Glutamatergic neuron (in vitro differentiated cells): ENCODE measurements around the gene F2RL2. TPM values are rescaled to one million over a fixed set of nuclear protein-coding genes. Genes with fewer than 3 reads are reported as not detected.

ENCODE experiments used
- DNase-seq: peaks from one replicate; pipeline ENCODE4 v3.0.0; 2022
- H3K27ac Mint-ChIP-seq: one replicate; pipeline ENCODE4 v1.8.0; 2020; ENCODE audit warnings: mild to moderate bottlenecking, mixed read lengths, inconsistent platforms; ENCODE audit not compliant: unreplicated experiment
- H3K27me3 Mint-ChIP-seq: one replicate; pipeline ENCODE4 v1.8.0; 2020; ENCODE audit warnings: mild to moderate bottlenecking, moderate library complexity, mixed read lengths, inconsistent platforms; ENCODE audit not compliant: unreplicated experiment
- H3K36me3 Mint-ChIP-seq: one replicate; pipeline ENCODE4 v1.8.0; 2020; ENCODE audit warnings: mild to moderate bottlenecking, mixed read lengths, inconsistent platforms; ENCODE audit not compliant: unreplicated experiment
- H3K4me1 Mint-ChIP-seq: one replicate; pipeline ENCODE4 v1.8.0; 2020; ENCODE audit warnings: mild to moderate bottlenecking, low read depth, mixed read lengths, inconsistent platforms; ENCODE audit not compliant: unreplicated experiment
- H3K4me3 Mint-ChIP-seq: one replicate; pipeline ENCODE4 v1.8.0; 2020; ENCODE audit warnings: mild to moderate bottlenecking, mixed read lengths, inconsistent platforms; ENCODE audit not compliant: unreplicated experiment
- H3K9me3 Mint-ChIP-seq: one replicate; pipeline ENCODE4 v1.8.0; 2020; ENCODE audit warnings: mild to moderate bottlenecking, moderate library complexity, mixed read lengths, inconsistent platforms; ENCODE audit not compliant: unreplicated experiment
- CTCF ChIP-seq: fragments of 200-600 bp; sonication (generic); IDR thresholded peaks from one replicate; pipeline ENCODE4 v1.5.0; 2021; ENCODE audit not compliant: partially characterized antibody, unreplicated experiment
- long read RNA-seq: library from polyadenylated mRNA; unstranded; transcript quantifications from one replicate; pipeline ENCODE4 v2.0.0, GENCODE V29; 2020; ENCODE audit not compliant: unreplicated experiment
- total RNA-seq: library from RNA; stranded (reverse); fragmentation: NEBNext Ultra II Directional; extraction: Animal tissue kit (Norgen Biotek cat#: 25700); gene quantifications from one replicate; pipeline ENCODE4 v1.2.1, GENCODE V29; 2021; ENCODE audit not compliant: unreplicated experiment

Gene F2RL2
- total RNA-seq, result not detected
- long read RNA-seq, result 0 reads

- Mint-ChIP-seq H3K4me1 (peaks cover 2% of the 10 kb centered on the region), H3K9me3 (peaks cover 3% of the 10 kb centered on the region), H3K36me3 (no peaks in the 10 kb centered on the region), H3K27me3 (no peaks in the 10 kb centered on the region), H3K4me3 (no peak within 1 kb of the TSS), H3K27ac (no peak within 1 kb of the TSS)
- DNase-seq, result peak; percentile 20
- no peak for TF ChIP-seq CTCF
These were observed at the start of gene F2RL2 for GRCh38 chr5:76622973-76623596. F2RL2 (minus strand) TSS chr5:76623403; CDS start chr5:76623230, 173 bp downstream.

GRCh38 chr5:76672242-76672641 lies 49.0 kb upstream of the F2RL2 start:
- TF ChIP-seq CTCF, result no peak
- Mint-ChIP-seq H3K4me3 (no peak overlapping the region), H3K4me1 (no peaks in the 10 kb centered on the region), H3K27ac (no peak overlapping the region), H3K27me3 (no peaks in the 10 kb centered on the region), H3K9me3 (no peaks in the 10 kb centered on the region), H3K36me3 (no peaks in the 10 kb centered on the region)
- DNase-seq, result no peak

GRCh38 chr5:76670508-76670907 lies 47.3 kb upstream of the F2RL2 start:
- Mint-ChIP-seq H3K36me3 (no peaks in the 10 kb centered on the region), H3K4me3 (no peak overlapping the region), H3K4me1 (no peaks in the 10 kb centered on the region), H3K27ac (no peak overlapping the region), H3K9me3 (no peaks in the 10 kb centered on the region), H3K27me3 (no peaks in the 10 kb centered on the region)
- TF ChIP-seq CTCF, result no peak
- DNase-seq, result no peak

- Mint-ChIP-seq H3K27me3 (no peaks in the 10 kb centered on the region), H3K4me1 (no peaks in the 10 kb centered on the region), H3K9me3 (no peaks in the 10 kb centered on the region), H3K4me3 (no peak overlapping the region), H3K27ac (no peak overlapping the region), H3K36me3 (no peaks in the 10 kb centered on the region)
- no peak for DNase-seq
- no peak for TF ChIP-seq CTCF
These were observed 46.0 kb upstream of the F2RL2 start for GRCh38 chr5:76669245-76669644.

GRCh38 chr5:76667495-76667894 lies 44.3 kb upstream of the F2RL2 start:
- Mint-ChIP-seq H3K4me3 (no peak overlapping the region), H3K36me3 (no peaks in the 10 kb centered on the region), H3K9me3 (no peaks in the 10 kb centered on the region), H3K27ac (no peak overlapping the region), H3K27me3 (no peaks in the 10 kb centered on the region), H3K4me1 (no peaks in the 10 kb centered on the region)
- TF ChIP-seq CTCF, result no peak
- no peak for DNase-seq
